H1 (cell line): ENCODE data around the gene KRT81. TPM values are rescaled to one million over a fixed set of nuclear protein-coding genes. Genes with fewer than 3 reads are reported as not detected.

ENCODE experiments used
- CTCF ChIA-PET: fragments of 300-600 bp; sonication (Branson Sonifier 250); formaldehyde crosslinking; loops from one replicate; lab custom pipeline; 2021; ENCODE audit not compliant: partially characterized antibody; lab: Charles Lee
- POLR2A ChIA-PET: fragments of 300-600 bp; sonication (Branson Sonifier 250); formaldehyde crosslinking; loops from one replicate; lab custom pipeline; 2021; ENCODE audit warnings: inconsistent platforms; ENCODE audit not compliant: partially characterized antibody; lab: Charles Lee
- DNase-seq, 2 experiments: peaks; one replicate each; pipeline versions ENCODE4 v3.0.0 to v3.0.0-alpha.2; 2010 to 2022; ENCODE audit warnings: low spot score in 2 of 2, low read depth in 1 of 2, mixed read lengths in 1 of 2
- FAIRE-seq: peaks from 2 replicates; lab custom pipeline; 2011; peaks lifted over from hg19 to GRCh38; lab: Jason Lieb, UNC
- H2AFZ ChIP-seq: 2 replicates; pipeline ENCODE4 v1.8.1; 2012; ENCODE audit warnings: low read length, inconsistent platforms
- H2AK5ac ChIP-seq: 2 replicates; pipeline ENCODE4 v1.6.1; 2013; ENCODE audit warnings: low read depth, low read length
- H2BK120ac ChIP-seq: replicated peaks from 2 replicates; pipeline ENCODE3; 2013; ENCODE audit warnings: low read depth, low read length, inconsistent platforms
- H2BK12ac ChIP-seq: 2 replicates; pipeline ENCODE4 v1.6.1; 2013; ENCODE audit warnings: low read depth, low read length
- H2BK15ac ChIP-seq: 2 replicates; pipeline ENCODE4 v1.6.1; 2013; ENCODE audit warnings: low read length
- H2BK20ac ChIP-seq: 2 replicates; pipeline ENCODE4 v1.6.1; 2013; ENCODE audit warnings: low read length
- H2BK5ac ChIP-seq: 2 replicates; pipeline ENCODE4 v1.6.1; 2013; ENCODE audit warnings: low read depth, low read length
- H3K14ac ChIP-seq: 2 replicates; pipeline ENCODE4 v1.6.1; 2013; ENCODE audit warnings: inconsistent platforms; ENCODE audit not compliant: insufficient read length
- H3K18ac ChIP-seq: 2 replicates; pipeline ENCODE4 v1.6.1; 2013; ENCODE audit warnings: low read length; ENCODE audit errors: extremely low read depth
- H3K23ac ChIP-seq: 2 replicates; pipeline ENCODE4 v1.6.1; 2013; ENCODE audit warnings: inconsistent platforms; ENCODE audit not compliant: insufficient read length
- H3K23me2 ChIP-seq: 2 replicates; pipeline ENCODE4 v1.6.1; 2013; ENCODE audit warnings: low read depth, low read length
- H3K27ac ChIP-seq: 2 replicates; pipeline ENCODE4 v1.6.1; 2011; ENCODE audit warnings: low read depth, low read length, inconsistent platforms
- H3K27me3 ChIP-seq, 4 experiments: replicated peaks in 1 of 4; 1 replicate in 1 of 4; 2 replicates in 3 of 4; pipeline versions ENCODE4 v1.6.1 to v1.8.1; 2011 to 2013; ENCODE audit warnings: low read length in 3 of 4, mild to moderate bottlenecking in 3 of 4, inconsistent platforms in 2 of 4, mixed read lengths in 2 of 4, moderate library complexity in 1 of 4; ENCODE audit not compliant: control insufficient read depth in 3 of 4, insufficient read depth in 3 of 4; ENCODE audit errors: extremely low read depth in 1 of 4
- H3K36me3 ChIP-seq, 4 experiments: 2 replicates each; pipeline versions ENCODE4 v1.6.1 to v1.8.1; 2011 to 2013; ENCODE audit warnings: mild to moderate bottlenecking in 4 of 4, low read length in 3 of 4, moderate library complexity in 2 of 4, control low read depth in 1 of 4, inconsistent platforms in 1 of 4; ENCODE audit not compliant: insufficient read depth in 4 of 4, control insufficient read depth in 2 of 4
- H3K4ac ChIP-seq: replicated peaks from 2 replicates; pipeline ENCODE3; 2013; ENCODE audit warnings: low read length, low read depth, mixed read lengths, inconsistent platforms; ENCODE audit not compliant: insufficient read length
- H3K4me1 ChIP-seq, 4 experiments: replicated peaks in 1 of 4; 1 replicate in 1 of 4; 2 replicates in 3 of 4; pipeline versions ENCODE4 v1.6.1 to v1.8.1; 2011 to 2013; ENCODE audit warnings: low read length in 3 of 4, inconsistent platforms in 2 of 4, mixed read lengths in 1 of 4; ENCODE audit not compliant: insufficient read depth in 4 of 4, control insufficient read depth in 3 of 4
- H3K4me2 ChIP-seq, 2 experiments: 2 replicates each; pipeline versions ENCODE4 v1.6.1 to v1.8.1; 2011 to 2013; ENCODE audit warnings: low read depth in 2 of 2, low read length in 2 of 2, control low read depth in 1 of 2, inconsistent platforms in 1 of 2, mild to moderate bottlenecking in 1 of 2; ENCODE audit not compliant: insufficient read depth in 1 of 2
- H3K4me3 ChIP-seq, 4 experiments: fragments of 200-600, 300-600 bp in 1 of 4; sonication (generic), shearing (Covaris generic), sonication (Bioruptor Twin) in 1 of 4; 2 replicates each; pipeline versions ENCODE4 v1.5.1 to v1.8.1; 2011 to 2016; ENCODE audit warnings: low read length in 4 of 4, low read depth in 3 of 4, control low read depth in 2 of 4, inconsistent platforms in 2 of 4, mild to moderate bottlenecking in 2 of 4, mixed read lengths in 1 of 4, moderate library complexity in 1 of 4; ENCODE audit not compliant: insufficient read depth in 2 of 4; ENCODE audit errors: extremely low read depth in 1 of 4
- H3K56ac ChIP-seq: replicated peaks from 2 replicates; pipeline ENCODE3; 2013; ENCODE audit warnings: low read depth, mild to moderate bottlenecking, mixed read lengths, low read length, inconsistent platforms; ENCODE audit not compliant: insufficient read length
- H3K79me1 ChIP-seq: 2 replicates; pipeline ENCODE4 v1.6.1; 2013; ENCODE audit warnings: low read depth, low read length, control low read depth
- H3K79me2 ChIP-seq, 2 experiments: 2 replicates each; pipeline versions ENCODE4 v1.6.1 to v1.8.1; 2012 to 2013; ENCODE audit warnings: low read length in 2 of 2, mild to moderate bottlenecking in 2 of 2, inconsistent platforms in 1 of 2; ENCODE audit not compliant: insufficient read depth in 2 of 2, control insufficient read depth in 1 of 2
- H3K9ac ChIP-seq, 4 experiments: replicated peaks in 1 of 4; 1 replicate in 1 of 4; 2 replicates in 3 of 4; pipeline versions ENCODE4 v1.6.1 to v1.8.1; 2011 to 2013; ENCODE audit warnings: low read depth in 3 of 4, low read length in 3 of 4, control low read depth in 2 of 4, mild to moderate bottlenecking in 2 of 4, moderate library complexity in 2 of 4, inconsistent platforms in 1 of 4; ENCODE audit errors: extremely low read depth in 1 of 4
- H3K9me3 ChIP-seq, 2 experiments: 2 replicates each; pipeline versions ENCODE4 v1.6.1 to v1.8.1; 2012 to 2013; ENCODE audit warnings: mild to moderate bottlenecking in 2 of 2, moderate library complexity in 2 of 2, control low read depth in 1 of 2, inconsistent platforms in 1 of 2, low read depth in 1 of 2, low read length in 1 of 2, mixed read lengths in 1 of 2; ENCODE audit not compliant: insufficient read depth in 2 of 2
- H4K20me1 ChIP-seq, 2 experiments: replicated peaks in 1 of 2; 2 replicates each; pipeline versions ENCODE3 to v1.8.1; 2011 to 2013; ENCODE audit warnings: inconsistent platforms in 2 of 2, low read length in 2 of 2, mild to moderate bottlenecking in 1 of 2; ENCODE audit not compliant: insufficient read depth in 2 of 2, control insufficient read depth in 1 of 2
- H4K5ac ChIP-seq: 2 replicates; pipeline ENCODE4 v1.6.1; 2013; ENCODE audit warnings: low read length, low read depth, mixed read lengths, inconsistent platforms; ENCODE audit not compliant: insufficient read length
- H4K8ac ChIP-seq: 2 replicates; pipeline ENCODE4 v1.8.0; 2013; ENCODE audit warnings: mild to moderate bottlenecking, moderate library complexity, low read length, inconsistent platforms; ENCODE audit not compliant: insufficient read depth; ENCODE audit errors: extremely low read depth
- H4K91ac ChIP-seq: replicated peaks from 2 replicates; pipeline ENCODE3; 2013; ENCODE audit warnings: low read length, mixed read lengths, inconsistent platforms; ENCODE audit not compliant: insufficient read length
- BACH1 ChIP-seq: IDR thresholded peaks from 2 replicates; pipeline ENCODE4 v1.6.1; 2012; ENCODE audit warnings: low read length, improper control_type of control experiment
- CEBPB ChIP-seq: IDR thresholded peaks from 2 replicates; pipeline ENCODE4 v1.6.1; 2012; ENCODE audit warnings: low read depth, low read length
- CTBP2 ChIP-seq: IDR thresholded peaks from 2 replicates; pipeline ENCODE4 v1.7.0; 2011; ENCODE audit warnings: borderline replicate concordance, mild to moderate bottlenecking, moderate library complexity, mixed read lengths, low read length; ENCODE audit not compliant: insufficient read depth, insufficient read length
- GTF2F1 ChIP-seq: IDR thresholded peaks from 2 replicates; pipeline ENCODE4 v1.6.1; 2012; ENCODE audit warnings: low read depth, low read length, improper control_type of control experiment, borderline replicate concordance
- JUN ChIP-seq: IDR thresholded peaks from 2 replicates; pipeline ENCODE4 v1.6.1; 2011; ENCODE audit warnings: low read depth, mild to moderate bottlenecking, improper control_type of control experiment, low read length
- KDM5A ChIP-seq: fragments of 200-600 bp; IDR thresholded peaks from 2 replicates; pipeline ENCODE4 v1.7.1; 2012; ENCODE audit warnings: mild to moderate bottlenecking, low read length, inconsistent platforms, mixed read lengths
- MAFK ChIP-seq: IDR thresholded peaks from 2 replicates; pipeline ENCODE4 v1.6.1; 2012; ENCODE audit warnings: low read depth, mild to moderate bottlenecking, improper control_type of control experiment, low read length
- NRF1 ChIP-seq: IDR thresholded peaks from 2 replicates; pipeline ENCODE4 v1.6.1; 2011; ENCODE audit warnings: mild to moderate bottlenecking, low read depth, low read length, improper control_type of control experiment
- RAD21 ChIP-seq, 2 experiments: IDR thresholded peaks in 1 of 2; conservative IDR thresholded peaks in 1 of 2; 2 replicates each; pipeline ENCODE4 v1.6.1; 2011; ENCODE audit warnings: low read depth in 2 of 2, low read length in 2 of 2, improper control_type of control experiment in 1 of 2, inconsistent platforms in 1 of 2, mild to moderate bottlenecking in 1 of 2, moderate library complexity in 1 of 2
- TBP ChIP-seq: IDR thresholded peaks from 2 replicates; pipeline ENCODE4 v1.6.1; 2011; ENCODE audit warnings: low read depth, low read length, improper control_type of control experiment
- TEAD4 ChIP-seq: IDR thresholded peaks from 2 replicates; pipeline ENCODE4 v1.6.1; 2012; ENCODE audit warnings: low read depth, low read length, inconsistent platforms, mixed read lengths
- WGBS, 2 experiments: shearing (Covaris generic) in 1 of 2; methylation state at CpG; one replicate each; pipeline versions ENCODE4 v1.1.6 to v1.1.7; 2013 to 2015; ENCODE audit warnings: low lambda C conversion rate in 2 of 2, mixed read lengths in 2 of 2, inconsistent platforms in 1 of 2, low coverage in 1 of 2, missing lambda C conversion rate in 1 of 2; ENCODE audit not compliant: insufficient replicate concordance in 2 of 2, insufficient coverage in 1 of 2, insufficient read length in 1 of 2; ENCODE audit errors: extremely low coverage in 1 of 2, missing lambda C conversion rate in 1 of 2; 5-methylcytosine and 5-hydroxymethylcytosine counted together
- polyA plus RNA-seq, 7 experiments: library from polyadenylated mRNA; depleted of rRNA in 3 of 7; stranded (reverse) in 5 of 7; unstranded in 2 of 7; fragments of >200 nt in 5 of 7; fragments of 200-250 nt in 2 of 7; gene quantifications; 1 replicate in 5 of 7; 2 replicates in 1 of 7; 4 replicates in 1 of 7; pipeline versions ENCODE4 v1.2.1 to v1.2.3, GENCODE V29; 2011 to 2013; ENCODE audit warnings: missing spikeins in 2 of 7, mixed read lengths in 2 of 7
- total RNA-seq: library from RNA; stranded (reverse); fragmentation: NEBNext Ultra II Directional; extraction: Animal tissue kit (Norgen Biotek cat#: 25700); gene quantifications from 2 replicates; pipeline ENCODE4 v1.2.1, GENCODE V29; 2021
- TF ChIP-seq, protein P1 (sequence below): IDR thresholded peaks from 2 replicates; pipeline ENCODE4 v1.6.1; 2012; ENCODE audit warnings: inconsistent platforms

KRT81 gene
- total and polyA plus RNA-seq, 2 of the 8 experiments (the other 6 are each of a cell fraction or from before 2014, with no cell fraction given), result not detected

- H3K14ac ChIP-seq, result no peak overlapping the region
- CTCF ChIA-PET, result interaction anchor here (0.9 to 13.1 kb wide), 23 partner anchors 13 to 569 kb away, joined by 3 to 353 read pairs (median 7); partner anchors contain the start of genes KRT7, KRT83 and KRT86
- no peaks in the 10 kb centered on the region for H3K36me3 ChIP-seq
- H2BK5ac ChIP-seq, result no peak overlapping the region
- no peak overlapping the region for H4K8ac ChIP-seq
- no peak for DNase-seq
- peaks cover 10% of the 10 kb centered on the region; the same call in 1 of the 2 replicates for H3K23me2 ChIP-seq
- no peak overlapping the region for H3K4me2 ChIP-seq
- H3K4ac ChIP-seq, result no peak overlapping the region
- H3K9ac ChIP-seq, result no peak overlapping the region
- no peak overlapping the region for H3K18ac ChIP-seq
- no peak overlapping the region for H2AFZ ChIP-seq
- POLR2A ChIA-PET, result interaction anchor here (0.8 kb wide), 1 partner anchor 90 kb away, joined by 3 read pairs; no protein-coding TSS in a partner anchor
- H2AK5ac ChIP-seq, result no peak overlapping the region
- H3K27me3 ChIP-seq, result peaks cover 21 to 47% (median 36%) of the 10 kb centered on the region in 4 experiments
- H3K27ac ChIP-seq, result no peak overlapping the region
- H3K56ac ChIP-seq, result no peak overlapping the region
- H2BK12ac ChIP-seq, result no peak overlapping the region
- H2BK20ac ChIP-seq, result no peak overlapping the region
- no peak for FAIRE-seq
- H3K4me1 ChIP-seq, result peaks cover 0 to 2% (median 0%) of the 10 kb centered on the region in 4 experiments; a peak in 1 of 7 replicates
- H2BK120ac ChIP-seq, result no peak overlapping the region
- no peak overlapping the region for H3K4me3 ChIP-seq
- no peaks in the 10 kb centered on the region for H3K79me2 ChIP-seq
- no peaks in the 10 kb centered on the region for H4K20me1 ChIP-seq
- no peak overlapping the region for H4K91ac ChIP-seq
- H4K5ac ChIP-seq, result no peak overlapping the region
- H3K79me1 ChIP-seq, result no peaks in the 10 kb centered on the region
- 88% methylated on average over 5 of the region's 5 CpGs; no CpG with 5 or more reads in 1 of the 2 experiments for WGBS, 2 experiments
- no peak overlapping the region for H3K23ac ChIP-seq
- H2BK15ac ChIP-seq, result 0 out of 2 replicates have a peak overlapping the region, but pooled peaks have one; percentile 12
- H3K9me3 ChIP-seq, result no peaks in the 10 kb centered on the region; a peak in 1 of 4 replicates
- no peak for TF ChIP-seq MAFK
- TF ChIP-seq NRF1, result no peak
- TF ChIP-seq, protein P1, sequence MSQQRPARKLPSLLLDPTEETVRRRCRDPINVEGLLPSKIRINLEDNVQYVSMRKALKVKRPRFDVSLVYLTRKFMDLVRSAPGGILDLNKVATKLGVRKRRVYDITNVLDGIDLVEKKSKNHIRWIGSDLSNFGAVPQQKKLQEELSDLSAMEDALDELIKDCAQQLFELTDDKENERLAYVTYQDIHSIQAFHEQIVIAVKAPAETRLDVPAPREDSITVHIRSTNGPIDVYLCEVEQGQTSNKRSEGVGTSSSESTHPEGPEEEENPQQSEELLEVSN, result no peak
- TF ChIP-seq KDM5A, result no peak
- no peak for TF ChIP-seq BACH1
- TF ChIP-seq CEBPB, result no peak
- no peak for TF ChIP-seq JUN
- no peak for TF ChIP-seq TEAD4
- no peak for TF ChIP-seq GTF2F1
- TF ChIP-seq RAD21 (IDR thresholded peaks at IDR 0.05 in 1 of 2, conservative IDR thresholded peaks at IDR 0.05 in 1 of 2; ENCODE audit: low read depth in 2 of 2, low read length in 2 of 2), result no peak
- no peak for TF ChIP-seq TBP
- no peak for TF ChIP-seq CTBP2
Measured at GRCh38 chr12:52310622-52311284, 19.4 kb upstream of the KRT81 start.
